ENCODE measurements around the gene MED29.

MED29 gene

GRCh38 chr19:39386557-39386956 is 4.6 kb upstream of the MED29 start:
- Histone ChIP-seq H3K27ac (ENCODE audit: low read length) (no peak overlapping the region), H3K4me3 (ENCODE audit: low read length) (no peak overlapping the region), H3K27me3 (ENCODE audit: control insufficient read depth, insufficient read depth, low read length) (no peaks in the 10 kb centered on the region), H3K9me3 (ENCODE audit: control insufficient read depth, low read depth, low read length) (no peaks in the 10 kb centered on the region), H3K36me3 (ENCODE audit: control insufficient read depth, low read depth, low read length) (peaks cover 51% of the 10 kb centered on the region), H3K4me1 (ENCODE audit: control insufficient read depth, low read depth, low read length) (no peaks in the 10 kb centered on the region), H3K9ac (ENCODE audit: low read length) (no peak overlapping the region)

GRCh38 chr19:39388657-39389056 is 2.5 kb upstream of the MED29 start:
- Histone ChIP-seq H3K36me3 (ENCODE audit: control insufficient read depth, low read depth, low read length) (peaks cover 41% of the 10 kb centered on the region), H3K27me3 (ENCODE audit: control insufficient read depth, insufficient read depth, low read length) (no peaks in the 10 kb centered on the region), H3K9ac (ENCODE audit: low read length) (no peak overlapping the region), H3K27ac (ENCODE audit: low read length) (no peak overlapping the region), H3K4me3 (ENCODE audit: low read length) (no peak overlapping the region), H3K9me3 (ENCODE audit: control insufficient read depth, low read depth, low read length) (no peaks in the 10 kb centered on the region), H3K4me1 (ENCODE audit: control insufficient read depth, low read depth, low read length) (peaks cover 4% of the 10 kb centered on the region)

GRCh38 chr19:39389631-39390414 is 1.4 kb upstream of the MED29 start:
- Histone ChIP-seq H3K36me3 (ENCODE audit: control insufficient read depth, low read depth, low read length) (peaks cover 39% of the 10 kb centered on the region), H3K4me3 (ENCODE audit: low read length) (peak overlapping the region; percentile 88), H3K9me3 (ENCODE audit: control insufficient read depth, low read depth, low read length) (no peaks in the 10 kb centered on the region), H3K27me3 (ENCODE audit: control insufficient read depth, insufficient read depth, low read length) (no peaks in the 10 kb centered on the region), H3K9ac (ENCODE audit: low read length) (peak overlapping the region; percentile 83), H3K27ac (ENCODE audit: low read length) (peak overlapping the region; percentile 26), H3K4me1 (ENCODE audit: control insufficient read depth, low read depth, low read length) (peaks cover 4% of the 10 kb centered on the region)

GRCh38 chr19:39390451-39390750 is 777 bp upstream of the MED29 start:
- H3K27me3 ChIP-seq (ENCODE audit: control insufficient read depth, insufficient read depth, low read length), result no peaks in the 10 kb centered on the region
- peaks cover 4% of the 10 kb centered on the region for H3K4me1 ChIP-seq (ENCODE audit: control insufficient read depth, low read depth, low read length)
- peak overlapping the region; percentile 88 for H3K4me3 ChIP-seq (ENCODE audit: low read length)
- peak overlapping the region; percentile 83 for H3K9ac ChIP-seq (ENCODE audit: low read length)
- peaks cover 45% of the 10 kb centered on the region for H3K36me3 ChIP-seq (ENCODE audit: control insufficient read depth, low read depth, low read length)
- H3K27ac ChIP-seq (ENCODE audit: low read length), result peak overlapping the region; percentile 26
- H3K9me3 ChIP-seq (ENCODE audit: control insufficient read depth, low read depth, low read length), result no peaks in the 10 kb centered on the region

- no peaks in the 10 kb centered on the region for H3K9me3 ChIP-seq (ENCODE audit: control insufficient read depth, low read depth, low read length)
- H3K27ac ChIP-seq (ENCODE audit: low read length), result no peak overlapping the region
- H3K4me3 ChIP-seq (ENCODE audit: low read length), result no peak overlapping the region
- no peak overlapping the region for H3K9ac ChIP-seq (ENCODE audit: low read length)
- H3K36me3 ChIP-seq (ENCODE audit: control insufficient read depth, low read depth, low read length), result peaks cover 13% of the 10 kb centered on the region
- peaks cover 14% of the 10 kb centered on the region for H3K4me1 ChIP-seq (ENCODE audit: control insufficient read depth, low read depth, low read length)
- H3K27me3 ChIP-seq (ENCODE audit: control insufficient read depth, insufficient read depth, low read length), result no peaks in the 10 kb centered on the region
Measured at GRCh38 chr19:39397360-39398296, 6.5 kb downstream of the MED29 start.

- H3K9me3 ChIP-seq (ENCODE audit: control insufficient read depth, low read depth, low read length), result no peaks in the 10 kb centered on the region
- peaks cover 14% of the 10 kb centered on the region for H3K4me1 ChIP-seq (ENCODE audit: control insufficient read depth, low read depth, low read length)
- H3K27me3 ChIP-seq (ENCODE audit: control insufficient read depth, insufficient read depth, low read length), result no peaks in the 10 kb centered on the region
- no peak overlapping the region for H3K9ac ChIP-seq (ENCODE audit: low read length)
- no peak overlapping the region for H3K4me3 ChIP-seq (ENCODE audit: low read length)
- H3K36me3 ChIP-seq (ENCODE audit: control insufficient read depth, low read depth, low read length), result peaks cover 13% of the 10 kb centered on the region
- H3K27ac ChIP-seq (ENCODE audit: low read length), result no peak overlapping the region
Measured at GRCh38 chr19:39398297-39398864, 7.2 kb downstream of the MED29 start.

GRCh38 chr19:39399668-39400050 is 8.5 kb downstream of the MED29 start:
- Histone ChIP-seq H3K9ac (ENCODE audit: low read length) (no peak overlapping the region), H3K4me3 (ENCODE audit: low read length) (no peak overlapping the region), H3K36me3 (ENCODE audit: control insufficient read depth, low read depth, low read length) (peaks cover 6% of the 10 kb centered on the region), H3K9me3 (ENCODE audit: control insufficient read depth, low read depth, low read length) (no peaks in the 10 kb centered on the region), H3K27ac (ENCODE audit: low read length) (no peak overlapping the region), H3K4me1 (ENCODE audit: control insufficient read depth, low read depth, low read length) (peaks cover 18% of the 10 kb centered on the region), H3K27me3 (ENCODE audit: control insufficient read depth, insufficient read depth, low read length) (no peaks in the 10 kb centered on the region)

- H3K4me1 ChIP-seq (ENCODE audit: control insufficient read depth, low read depth, low read length), result peaks cover 18% of the 10 kb centered on the region
- no peaks in the 10 kb centered on the region for H3K27me3 ChIP-seq (ENCODE audit: control insufficient read depth, insufficient read depth, low read length)
- H3K9ac ChIP-seq (ENCODE audit: low read length), result no peak overlapping the region
- H3K9me3 ChIP-seq (ENCODE audit: control insufficient read depth, low read depth, low read length), result no peaks in the 10 kb centered on the region
- no peak overlapping the region for H3K4me3 ChIP-seq (ENCODE audit: low read length)
- no peak overlapping the region for H3K27ac ChIP-seq (ENCODE audit: low read length)
- H3K36me3 ChIP-seq (ENCODE audit: control insufficient read depth, low read depth, low read length), result peaks cover 4% of the 10 kb centered on the region
Measured at GRCh38 chr19:39400061-39400460, 8.9 kb downstream of the MED29 start.

- Histone ChIP-seq H3K4me3 (ENCODE audit: low read length) (no peak overlapping the region), H3K27ac (ENCODE audit: low read length) (no peak overlapping the region), H3K27me3 (ENCODE audit: control insufficient read depth, insufficient read depth, low read length) (peaks cover 5% of the 10 kb centered on the region), H3K36me3 (ENCODE audit: control insufficient read depth, low read depth, low read length) (no peaks in the 10 kb centered on the region), H3K9me3 (ENCODE audit: control insufficient read depth, low read depth, low read length) (no peaks in the 10 kb centered on the region), H3K9ac (ENCODE audit: low read length) (no peak overlapping the region), H3K4me1 (ENCODE audit: control insufficient read depth, low read depth, low read length) (peaks cover 27% of the 10 kb centered on the region)
Measured at GRCh38 chr19:39401070-39401548, 9.9 kb downstream of the MED29 start.

- Histone ChIP-seq H3K27me3 (ENCODE audit: control insufficient read depth, insufficient read depth, low read length) (peaks cover 5% of the 10 kb centered on the region), H3K36me3 (ENCODE audit: control insufficient read depth, low read depth, low read length) (no peaks in the 10 kb centered on the region), H3K9ac (ENCODE audit: low read length) (peak overlapping the region; percentile 73), H3K4me1 (ENCODE audit: control insufficient read depth, low read depth, low read length) (peaks cover 29% of the 10 kb centered on the region), H3K27ac (ENCODE audit: low read length) (peak overlapping the region; percentile 14), H3K4me3 (ENCODE audit: low read length) (peak overlapping the region; percentile 66), H3K9me3 (ENCODE audit: control insufficient read depth, low read depth, low read length) (no peaks in the 10 kb centered on the region)
Measured at GRCh38 chr19:39401549-39402345, 10.6 kb downstream of the MED29 start.

Data from iPS-18a (cell line).